NB4 (cell line): Measurements from ENCODE around the gene HORMAD1.
"Not testable (repeated sequence)": the region's sequence is repeated elsewhere in the genome, so short reads cannot be mapped to it uniquely, and the experiment has no call there.

Source experiments
- CTCF ChIP-seq: IDR thresholded peaks from one replicate; pipeline ENCODE4 v1.5.1; 2012; ENCODE audit warnings: low read depth, low read length
- TF ChIP-seq, protein P1 (sequence below): IDR thresholded peaks from 2 replicates; pipeline ENCODE4 v1.6.1; 2011; ENCODE audit warnings: low read depth, low read length

DNA sequence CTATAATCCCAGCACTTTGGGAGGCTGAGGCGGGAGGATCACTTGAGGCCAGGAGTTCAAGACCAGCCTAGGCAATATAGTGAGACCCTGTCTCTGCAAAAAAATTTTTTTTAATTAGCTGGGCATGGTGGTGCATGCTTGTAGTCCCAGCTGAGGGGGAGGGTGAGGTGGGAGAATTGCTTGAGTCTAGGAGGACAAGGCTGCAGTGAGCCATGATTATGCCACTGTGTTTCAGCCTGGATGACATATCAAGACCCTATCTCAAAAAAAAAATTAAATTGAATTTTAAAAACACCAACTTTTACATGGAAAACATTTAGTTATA, 45.2 kb upstream of the HORMAD1 start:
- not testable (repeated sequence) for TF ChIP-seq CTCF
- TF ChIP-seq, protein P1, sequence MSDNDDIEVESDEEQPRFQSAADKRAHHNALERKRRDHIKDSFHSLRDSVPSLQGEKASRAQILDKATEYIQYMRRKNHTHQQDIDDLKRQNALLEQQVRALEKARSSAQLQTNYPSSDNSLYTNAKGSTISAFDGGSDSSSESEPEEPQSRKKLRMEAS, result not testable (repeated sequence)
